ENCODE results near the gene C1QTNF7. TPM values are rescaled to one million over a fixed set of nuclear protein-coding genes. Genes with fewer than 3 reads are reported as not detected.

Gene C1QTNF7
- total RNA-seq, 1 experiment from 2014 or later = not detected

- no TSS peak for BruUV-seq (replicated peaks)
- no peaks in the 10 kb centered on the region for H3K36me3 ChIP-seq (ENCODE audit: low read depth, low read length)
- ATAC-seq (no peak), DNase-seq (no peak)
- H2AFZ ChIP-seq (ENCODE audit: low read length) = no peak overlapping the region
- no peak overlapping the region for H3K9ac ChIP-seq (ENCODE audit: low read length)
- no peaks in the 10 kb centered on the region for H3K79me2 ChIP-seq (ENCODE audit: low read length)
- H3F3A ChIP-seq (ENCODE audit: low read length, unreplicated experiment) = no peaks in the 10 kb centered on the region
- no peaks in the 10 kb centered on the region for H4K20me1 ChIP-seq (ENCODE audit: low read length)
- no peaks in the 10 kb centered on the region for H3K4me1 ChIP-seq (ENCODE audit: insufficient read depth, low read length)
- H3K4me2 ChIP-seq (ENCODE audit: low read length) = no peak overlapping the region
- no peaks in the 10 kb centered on the region; the same call in 1 of the 2 replicates for H3K27me3 ChIP-seq (ENCODE audit: low read length)
- H3K27ac ChIP-seq (ENCODE audit: low read length) = no peak overlapping the region
- no peaks in the 10 kb centered on the region for H3K9me3 ChIP-seq (ENCODE audit: low read length)
- TF ChIP-seq EZH2 (IDR thresholded peaks at IDR 0.05; ENCODE audit: low read length, unreplicated experiment) (no peak), CTCF (conservative IDR thresholded peaks at IDR 0.05; ENCODE audit: low read depth, low read length) (no peak), EZH2phosphoT487 (IDR thresholded peaks at IDR 0.05; ENCODE audit: borderline replicate concordance, low read length) (no peak)
- ChIA-PET POLR2A (ENCODE audit: unreplicated experiment) (no interaction called here), CTCF (no interaction called here)
- intact Hi-C loops (cut with micrococcal nuclease) = no loop called here
- H3K9me2 ChIP-seq (replicated peaks; ENCODE audit: low read length) = no peaks in the 10 kb centered on the region
- no peak overlapping the region for H3K4me3 ChIP-seq (ENCODE audit: low read length)
Observed at GRCh38 chr4:15385928-15386327, 41.9 kb upstream of the C1QTNF7 start.

GRCh38 chr4:15390494-15390893 is 37.3 kb upstream of the C1QTNF7 start:
- CTCF ChIA-PET = no interaction called here
- no peak for ATAC-seq
- Histone ChIP-seq H3K36me3 (ENCODE audit: low read depth, low read length) (no peaks in the 10 kb centered on the region), H4K20me1 (ENCODE audit: low read length) (no peaks in the 10 kb centered on the region), H3K9me2 (replicated peaks; ENCODE audit: low read length) (no peaks in the 10 kb centered on the region), H3F3A (ENCODE audit: low read length, unreplicated experiment) (no peaks in the 10 kb centered on the region), H3K27me3 (ENCODE audit: low read length) (no peaks in the 10 kb centered on the region), H3K79me2 (ENCODE audit: low read length) (no peaks in the 10 kb centered on the region), H3K27ac (ENCODE audit: low read length) (no peak overlapping the region), H3K9me3 (ENCODE audit: low read length) (no peaks in the 10 kb centered on the region), H3K4me1 (ENCODE audit: insufficient read depth, low read length) (no peaks in the 10 kb centered on the region), H2AFZ (ENCODE audit: low read length) (no peak overlapping the region), H3K4me2 (ENCODE audit: low read length) (no peak overlapping the region), H3K4me3 (ENCODE audit: low read length) (no peak overlapping the region), H3K9ac (ENCODE audit: low read length) (no peak overlapping the region)
- no TSS peak for BruUV-seq (replicated peaks)
- no peak for TF ChIP-seq EZH2 (IDR thresholded peaks at IDR 0.05; ENCODE audit: low read length, unreplicated experiment)
- TF ChIP-seq EZH2phosphoT487 (IDR thresholded peaks at IDR 0.05; ENCODE audit: borderline replicate concordance, low read length) = no peak
- TF ChIP-seq CTCF (conservative IDR thresholded peaks at IDR 0.05; ENCODE audit: low read depth, low read length) = no peak
- DNase-seq = no peak
- POLR2A ChIA-PET (ENCODE audit: unreplicated experiment) = no interaction called here
- intact Hi-C loops (cut with micrococcal nuclease) = loop anchor here (10.0 kb wide), 1 partner anchor 64 kb away; no protein-coding TSS in a partner anchor

DNA sequence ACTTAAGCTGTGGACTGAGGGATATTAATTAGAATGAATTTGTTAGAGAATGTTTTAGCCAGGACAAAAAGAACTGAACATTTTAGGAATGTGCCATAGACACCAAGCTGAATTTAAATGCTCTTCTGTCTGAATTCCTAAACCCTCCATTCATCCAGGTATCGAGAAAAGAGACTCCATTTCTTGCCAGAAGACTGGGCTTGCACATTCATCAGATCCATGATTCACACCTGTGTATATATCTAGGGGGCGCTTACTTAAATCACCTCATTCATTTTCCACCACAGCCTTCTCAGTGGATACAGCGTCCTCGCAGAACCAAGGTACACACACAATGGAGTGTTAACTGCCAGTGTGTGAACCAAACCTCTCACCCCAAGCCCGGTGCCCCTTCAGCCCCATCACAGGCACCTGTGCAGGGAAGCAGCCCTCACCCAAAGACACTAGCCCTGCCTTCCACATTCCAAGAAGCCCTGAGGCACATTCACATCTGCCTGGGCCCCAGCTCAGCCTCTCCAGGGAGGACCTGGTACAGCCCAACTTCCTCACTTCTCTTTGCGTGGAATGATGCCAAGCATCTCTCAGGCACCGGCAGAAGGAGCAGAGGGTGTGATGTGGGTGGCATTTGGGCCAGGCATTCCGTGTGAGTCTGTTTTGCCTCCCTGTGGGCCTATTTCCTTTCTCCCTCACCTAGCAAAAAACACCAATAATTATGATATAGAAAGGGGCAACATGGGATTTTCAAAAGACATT is 35.6 kb upstream of the C1QTNF7 start:
- Histone ChIP-seq H3K9ac (ENCODE audit: low read length) (no peak overlapping the region), H3K4me3 (ENCODE audit: low read length) (no peak overlapping the region), H2AFZ (ENCODE audit: low read length) (no peak overlapping the region), H3K27ac (ENCODE audit: low read length) (no peak overlapping the region), H3K4me2 (ENCODE audit: low read length) (no peak overlapping the region), H3K79me2 (ENCODE audit: low read length) (no peaks in the 10 kb centered on the region), H3K36me3 (ENCODE audit: low read depth, low read length) (no peaks in the 10 kb centered on the region), H3F3A (ENCODE audit: low read length, unreplicated experiment) (no peaks in the 10 kb centered on the region), H3K9me3 (ENCODE audit: low read length) (no peaks in the 10 kb centered on the region), H3K4me1 (ENCODE audit: insufficient read depth, low read length) (no peaks in the 10 kb centered on the region), H3K9me2 (replicated peaks; ENCODE audit: low read length) (no peaks in the 10 kb centered on the region), H3K27me3 (ENCODE audit: low read length) (no peaks in the 10 kb centered on the region), H4K20me1 (ENCODE audit: low read length) (no peaks in the 10 kb centered on the region)
- ChIA-PET POLR2A (ENCODE audit: unreplicated experiment) (no interaction called here), CTCF (no interaction called here)
- no peak for ATAC-seq
- BruUV-seq (replicated peaks) = no TSS peak
- intact Hi-C loops (cut with micrococcal nuclease) = loop anchor here (10.0 kb wide), 1 partner anchor 63 kb away; no protein-coding TSS in a partner anchor
- no peak for DNase-seq
- no peak for TF ChIP-seq CTCF (conservative IDR thresholded peaks at IDR 0.05; ENCODE audit: low read depth, low read length)
- no peak for TF ChIP-seq EZH2phosphoT487 (IDR thresholded peaks at IDR 0.05; ENCODE audit: borderline replicate concordance, low read length)
- no peak for TF ChIP-seq EZH2 (IDR thresholded peaks at IDR 0.05; ENCODE audit: low read length, unreplicated experiment)

All from PC-3 (cell line).